ENCODE data around the gene MPRIP.
"Not testable (repeated sequence)": the region's sequence is repeated elsewhere in the genome, so short reads cannot be mapped to it uniquely, and the experiment has no call there.

The MPRIP gene

GRCh38 chr17:17195466-17195865, 153.2 kb downstream of the MPRIP start:
- H4K12ac ChIP-seq (ENCODE audit: low read depth, low read length); DNase-seq; H3K4me1 ChIP-seq (ENCODE audit: control insufficient read depth in 1 of 2, insufficient read depth in 2 of 2, low read length in 2 of 2); H3K18ac ChIP-seq (ENCODE audit: low read length); H4K8ac ChIP-seq (ENCODE audit: low read depth, low read length); H3K9ac ChIP-seq (ENCODE audit: low read length); H3K79me1 ChIP-seq (ENCODE audit: low read length); H2BK12ac ChIP-seq (ENCODE audit: low read length); H2BK120ac ChIP-seq (ENCODE audit: insufficient read depth, low read length, poor library complexity); H3K14ac ChIP-seq (ENCODE audit: low read length); H2BK5ac ChIP-seq (ENCODE audit: low read depth, low read length, poor library complexity); H3K36me3 ChIP-seq (ENCODE audit: control insufficient read depth in 1 of 2, insufficient read depth in 2 of 2, low read length in 2 of 2); H3K4ac ChIP-seq (ENCODE audit: low read depth, low read length); H4K91ac ChIP-seq (ENCODE audit: low read depth, low read length); H3K27ac ChIP-seq (ENCODE audit: low read depth, low read length); H3K27me3 ChIP-seq (ENCODE audit: insufficient read depth, low read length); H3K4me2 ChIP-seq (ENCODE audit: low read length); H3K4me3 ChIP-seq (ENCODE audit: low read depth, low read length); H3K79me2 ChIP-seq (ENCODE audit: control insufficient read depth, insufficient read depth, low read length, poor library complexity); H3K9me3 ChIP-seq (ENCODE audit: insufficient read depth, low read depth, low read length); H2AK5ac ChIP-seq (ENCODE audit: low read length); H3K23ac ChIP-seq (ENCODE audit: low read length); H2AFZ ChIP-seq (ENCODE audit: insufficient read depth, low read length, poor library complexity): not testable (repeated sequence)
- no CpG with 5 or more reads among the region's 5 CpGs for WGBS (ENCODE audit: extremely low coverage, insufficient coverage, insufficient read length)

- Histone ChIP-seq H3K4ac (ENCODE audit: low read depth, low read length) (no peak overlapping the region), H2BK12ac (ENCODE audit: low read length) (no peak overlapping the region), H3K9me3 (ENCODE audit: insufficient read depth, low read depth, low read length) (no peaks in the 10 kb centered on the region), H3K27ac (ENCODE audit: low read depth, low read length) (no peak overlapping the region), H3K4me1 (ENCODE audit: control insufficient read depth in 1 of 2, insufficient read depth in 2 of 2, low read length in 2 of 2) (peaks cover 0 to 3% of the 10 kb centered on the region in 2 experiments), H3K14ac (ENCODE audit: low read length) (no peak overlapping the region), H3K18ac (ENCODE audit: low read length) (no peak overlapping the region), H3K79me2 (ENCODE audit: control insufficient read depth, insufficient read depth, low read length, poor library complexity) (no peaks in the 10 kb centered on the region), H3K79me1 (ENCODE audit: low read length) (peaks cover 1% of the 10 kb centered on the region), H4K91ac (ENCODE audit: low read depth, low read length) (no peak overlapping the region), H2AK5ac (ENCODE audit: low read length) (no peak overlapping the region), H4K12ac (ENCODE audit: low read depth, low read length) (no peak overlapping the region), H2BK120ac (ENCODE audit: insufficient read depth, low read length, poor library complexity) (no peak overlapping the region), H3K4me2 (ENCODE audit: low read length) (no peak overlapping the region), H4K8ac (ENCODE audit: low read depth, low read length) (no peak overlapping the region), H2BK5ac (ENCODE audit: low read depth, low read length, poor library complexity) (no peak overlapping the region), H3K23ac (ENCODE audit: low read length) (no peak overlapping the region), H3K4me3 (ENCODE audit: low read depth, low read length) (no peak overlapping the region), H3K36me3 (ENCODE audit: control insufficient read depth in 1 of 2, insufficient read depth in 2 of 2, low read length in 2 of 2) (no peaks in the 10 kb centered on the region), H2AFZ (ENCODE audit: insufficient read depth, low read length, poor library complexity) (no peak overlapping the region), H3K27me3 (ENCODE audit: insufficient read depth, low read length) (no peaks in the 10 kb centered on the region), H3K9ac (ENCODE audit: low read length) (no peak overlapping the region)
- no peak for DNase-seq
These were observed 154.5 kb downstream of the MPRIP start for GRCh38 chr17:17196776-17197175.

DNA sequence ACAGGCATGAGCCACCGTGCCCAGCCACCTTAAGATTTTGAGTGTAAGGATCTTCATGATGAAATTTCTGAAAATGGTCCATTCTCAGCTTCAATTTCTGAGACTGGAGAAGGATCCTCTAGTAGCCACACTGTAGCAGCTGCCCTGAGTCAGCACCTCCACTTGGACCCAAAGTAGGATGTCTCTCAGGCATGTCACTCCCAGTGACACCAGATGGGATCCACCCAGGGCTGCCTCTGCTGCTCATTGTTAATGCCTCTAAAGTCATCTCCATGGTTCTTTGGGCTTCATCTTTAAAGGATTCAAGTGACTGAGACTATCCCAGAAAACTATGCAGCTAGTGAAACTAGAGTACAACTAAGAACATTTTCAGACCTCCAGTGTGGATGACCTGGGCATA, 156.0 kb downstream of the MPRIP start:
- Histone ChIP-seq H3K79me2 (ENCODE audit: control insufficient read depth, insufficient read depth, low read length, poor library complexity) (no peaks in the 10 kb centered on the region), H3K36me3 (ENCODE audit: control insufficient read depth in 1 of 2, insufficient read depth in 2 of 2, low read length in 2 of 2) (no peaks in the 10 kb centered on the region), H2BK5ac (ENCODE audit: low read depth, low read length, poor library complexity) (no peak overlapping the region), H4K12ac (ENCODE audit: low read depth, low read length) (no peak overlapping the region), H3K27ac (ENCODE audit: low read depth, low read length) (no peak overlapping the region), H3K4me2 (ENCODE audit: low read length) (no peak overlapping the region), H2BK120ac (ENCODE audit: insufficient read depth, low read length, poor library complexity) (no peak overlapping the region), H3K9ac (ENCODE audit: low read length) (no peak overlapping the region), H3K4me1 (ENCODE audit: control insufficient read depth in 1 of 2, insufficient read depth in 2 of 2, low read length in 2 of 2) (peaks cover 0 to 3% of the 10 kb centered on the region in 2 experiments), H4K8ac (ENCODE audit: low read depth, low read length) (no peak overlapping the region), H4K91ac (ENCODE audit: low read depth, low read length) (no peak overlapping the region), H3K4me3 (ENCODE audit: low read depth, low read length) (no peak overlapping the region), H3K27me3 (ENCODE audit: insufficient read depth, low read length) (no peaks in the 10 kb centered on the region), H3K9me3 (ENCODE audit: insufficient read depth, low read depth, low read length) (no peaks in the 10 kb centered on the region), H3K18ac (ENCODE audit: low read length) (no peak overlapping the region), H2AK5ac (ENCODE audit: low read length) (no peak overlapping the region), H3K4ac (ENCODE audit: low read depth, low read length) (no peak overlapping the region), H3K79me1 (ENCODE audit: low read length) (peaks cover 1% of the 10 kb centered on the region), H2AFZ (ENCODE audit: insufficient read depth, low read length, poor library complexity) (no peak overlapping the region), H3K14ac (ENCODE audit: low read length) (no peak overlapping the region), H2BK12ac (ENCODE audit: low read length) (no peak overlapping the region), H3K23ac (ENCODE audit: low read length) (no peak overlapping the region)
- no CpG with 5 or more reads among the region's 1 CpG for WGBS (ENCODE audit: extremely low coverage, insufficient coverage, insufficient read length)
- DNase-seq, result no peak

- Histone ChIP-seq H3K27ac (ENCODE audit: low read depth, low read length) (no peak overlapping the region), H2BK5ac (ENCODE audit: low read depth, low read length, poor library complexity) (no peak overlapping the region), H2BK120ac (ENCODE audit: insufficient read depth, low read length, poor library complexity) (no peak overlapping the region), H2BK12ac (ENCODE audit: low read length) (no peak overlapping the region), H3K18ac (ENCODE audit: low read length) (no peak overlapping the region), H3K4me2 (ENCODE audit: low read length) (no peak overlapping the region), H3K4me3 (ENCODE audit: low read depth, low read length) (no peak overlapping the region), H4K12ac (ENCODE audit: low read depth, low read length) (no peak overlapping the region), H2AK5ac (ENCODE audit: low read length) (no peak overlapping the region), H3K4ac (ENCODE audit: low read depth, low read length) (no peak overlapping the region), H3K9ac (ENCODE audit: low read length) (no peak overlapping the region), H3K79me1 (ENCODE audit: low read length) (peaks cover 1% of the 10 kb centered on the region), H3K4me1 (ENCODE audit: control insufficient read depth in 1 of 2, insufficient read depth in 2 of 2, low read length in 2 of 2) (peaks cover 0 to 3% of the 10 kb centered on the region in 2 experiments), H3K79me2 (ENCODE audit: control insufficient read depth, insufficient read depth, low read length, poor library complexity) (no peaks in the 10 kb centered on the region), H3K27me3 (ENCODE audit: insufficient read depth, low read length) (no peaks in the 10 kb centered on the region), H3K36me3 (ENCODE audit: control insufficient read depth in 1 of 2, insufficient read depth in 2 of 2, low read length in 2 of 2) (no peaks in the 10 kb centered on the region), H4K8ac (ENCODE audit: low read depth, low read length) (no peak overlapping the region), H3K9me3 (ENCODE audit: insufficient read depth, low read depth, low read length) (no peaks in the 10 kb centered on the region), H3K14ac (ENCODE audit: low read length) (no peak overlapping the region), H3K23ac (ENCODE audit: low read length) (no peak overlapping the region), H4K91ac (ENCODE audit: low read depth, low read length) (no peak overlapping the region), H2AFZ (ENCODE audit: insufficient read depth, low read length, poor library complexity) (no peak overlapping the region)
- no CpG with 5 or more reads among the region's 7 CpGs for WGBS (ENCODE audit: extremely low coverage, insufficient coverage, insufficient read length)
- peak in 1 of 2 donors; percentile 17 for DNase-seq
These were observed 158.1 kb downstream of the MPRIP start for GRCh38 chr17:17200311-17200710.

Measured in trophoblast cell (in vitro differentiated cells and primary cell).